Measurements from ENCODE around the gene GPALPP1. TPM values are rescaled to one million over a fixed set of nuclear protein-coding genes. Genes with fewer than 3 reads are reported as not detected.
A peak's percentile ranks its signal among the peaks of the same experiment; 100 is the strongest.

Gene GPALPP1
- total and polyA plus RNA-seq, 2 of the 4 experiments (the other 2 are of a cell fraction): 10.6 to 12.5 TPM

- Histone ChIP-seq H3K4ac (ENCODE audit: low read depth, low read length) (no peak overlapping the region), H2BK20ac (ENCODE audit: low read depth, low read length) (no peak overlapping the region), H2AFZ (replicated peaks; ENCODE audit: low read length, poor library complexity) (no peak overlapping the region), H2BK15ac (ENCODE audit: low read depth, low read length) (no peak overlapping the region), H3K9me3 (ENCODE audit: control insufficient read depth, insufficient read depth, low read length) (no peaks in the 10 kb centered on the region), H3K18ac (ENCODE audit: low read depth, low read length) (peak overlapping the region; percentile 20; the same call in 1 of the 2 replicates), H4K5ac (ENCODE audit: low read depth, low read length) (no peak overlapping the region), H3K36me3 (ENCODE audit: control insufficient read depth, insufficient read depth, low read length) (no peaks in the 10 kb centered on the region), H4K8ac (ENCODE audit: low read depth in 2 of 2, low read length in 2 of 2) (no peak overlapping the region), H3K4me1 (ENCODE audit: control insufficient read depth, insufficient read depth, low read length) (no peaks in the 10 kb centered on the region), H2BK5ac (ENCODE audit: low read depth, low read length, poor library complexity, severe bottlenecking) (peak overlapping the region; percentile 39), H3K14ac (replicated peaks; ENCODE audit: low read depth, low read length) (no peak overlapping the region), H3K56ac (ENCODE audit: extremely low read depth, insufficient read depth, low read length) (no peak overlapping the region), H3K79me1 (ENCODE audit: low read depth in 1 of 2, low read length in 2 of 2) (no peaks in the 10 kb centered on the region), H4K91ac (ENCODE audit: insufficient read depth, low read depth, low read length) (no peak overlapping the region), H4K20me1 (ENCODE audit: insufficient read depth, low read length) (no peaks in the 10 kb centered on the region), H3K27me3 (ENCODE audit: control insufficient read depth, insufficient read depth, low read length) (no peaks in the 10 kb centered on the region; the same call in 1 of the 2 replicates), H3K4me2 (ENCODE audit: low read depth, low read length) (no peak overlapping the region), H2AK5ac (ENCODE audit: low read depth, low read length) (0 out of 2 replicates have a peak overlapping the region, but pooled peaks have one; percentile 8), H3K9me1 (ENCODE audit: insufficient read depth, low read length) (no peaks in the 10 kb centered on the region), H2BK120ac (ENCODE audit: low read depth, low read length) (no peak overlapping the region), H3K9ac (ENCODE audit: low read depth, low read length) (no peak overlapping the region), H3K4me3 (ENCODE audit: insufficient read depth, low read depth, low read length) (no peak overlapping the region), H3K23ac (ENCODE audit: low read depth, low read length) (no peak overlapping the region), H3K27ac (ENCODE audit: insufficient read depth, low read length) (no peak overlapping the region), H2AK9ac (replicated peaks; ENCODE audit: low read depth, low read length, poor library complexity) (no peak overlapping the region)
- in situ Hi-C loops (cut with MboI; ENCODE audit: low sequenced_read_pairs) (no loop called here), dilution Hi-C loops (cut with HindIII; ENCODE audit: low sequenced_read_pairs, unreplicated experiment) (no loop called here), intact Hi-C loops (cut with micrococcal nuclease) (no loop called here)
- CTCF ChIA-PET: no interaction called here
- POLR2A ChIA-PET (ENCODE audit: unreplicated experiment): no interaction called here
- peak; percentile 29; the same call in 1 of the 2 replicates for ATAC-seq (ENCODE audit: low read depth)
- no CpG with 5 or more reads among the region's 7 CpGs for WGBS, 2 experiments (ENCODE audit: extremely low coverage in 2 of 2, insufficient read length in 1 of 2)
- BruUV-seq (replicated peaks): no TSS peak
- TF ChIP-seq USF2 (IDR thresholded peaks at IDR 0.05; ENCODE audit: low read depth, low read length) (no peak), NFE2L2 (IDR thresholded peaks at IDR 0.05; ENCODE audit: low read depth, low read length) (no peak), RCOR1 (IDR thresholded peaks at IDR 0.05; ENCODE audit: insufficient replicate concordance, low read length) (no peak), SMC3 (IDR thresholded peaks at IDR 0.05; ENCODE audit: low read depth, low read length) (no peak), MAFK (IDR thresholded peaks at IDR 0.05; ENCODE audit: low read depth, low read length) (no peak), POLR2A (IDR thresholded peaks at IDR 0.05; ENCODE audit: low read depth, low read length) (no peak), CHD1 (IDR thresholded peaks at IDR 0.05; ENCODE audit: low read depth, low read length) (no peak), RAD21 (IDR thresholded peaks at IDR 0.05; ENCODE audit: low read length) (no peak), ELK1 (IDR thresholded peaks at IDR 0.05; ENCODE audit: borderline replicate concordance, low read depth, low read length) (no peak), FOS (IDR thresholded peaks at IDR 0.05; ENCODE audit: low read depth, low read length) (no peak)
- peak; percentile 63 for DNase-seq
Observed at GRCh38 chr13:45063261-45063860, 74.0 kb downstream of the GPALPP1 start.

All from IMR-90 (cell line).